NCI-H1417 (cell line): Measurements from ENCODE around the gene TMED1.
"Not testable (repeated sequence)": the region's sequence is repeated elsewhere in the genome, so short reads cannot be mapped to it uniquely, and the experiment has no call there.

Experiments
- DNase-seq, 3 experiments: peaks; one replicate each; lab custom pipeline; 2025; lab: John Stamatoyannopoulos, UW

Gene TMED1

DNA sequence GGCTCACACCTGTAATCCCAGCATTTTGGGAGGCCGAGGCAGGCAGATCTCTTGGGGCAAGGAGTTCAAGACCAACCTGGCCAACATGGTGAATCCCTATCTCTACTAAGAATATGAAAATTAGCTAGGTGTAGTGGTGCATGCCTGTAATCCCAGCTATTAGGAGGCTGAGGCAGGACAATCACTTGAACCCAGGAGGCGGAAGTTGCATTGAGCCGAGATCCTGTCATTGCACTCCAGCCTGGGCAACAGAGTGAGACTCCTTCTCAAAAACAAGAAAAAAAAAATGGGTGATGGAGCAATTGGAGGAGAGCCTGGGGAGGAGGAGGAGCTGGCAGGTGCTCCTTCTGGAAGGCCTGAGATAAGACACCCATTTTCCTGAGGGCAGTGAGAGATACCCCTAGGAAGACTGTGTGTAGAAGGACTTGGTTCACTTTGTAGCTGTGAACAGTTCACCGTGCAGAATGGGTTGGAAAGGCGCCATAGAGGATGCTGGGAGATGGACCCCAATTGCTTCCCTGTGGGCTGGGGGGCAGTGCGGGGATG lies 26.6 kb upstream of the TMED1 start:
- DNase-seq, result no peak

DNA sequence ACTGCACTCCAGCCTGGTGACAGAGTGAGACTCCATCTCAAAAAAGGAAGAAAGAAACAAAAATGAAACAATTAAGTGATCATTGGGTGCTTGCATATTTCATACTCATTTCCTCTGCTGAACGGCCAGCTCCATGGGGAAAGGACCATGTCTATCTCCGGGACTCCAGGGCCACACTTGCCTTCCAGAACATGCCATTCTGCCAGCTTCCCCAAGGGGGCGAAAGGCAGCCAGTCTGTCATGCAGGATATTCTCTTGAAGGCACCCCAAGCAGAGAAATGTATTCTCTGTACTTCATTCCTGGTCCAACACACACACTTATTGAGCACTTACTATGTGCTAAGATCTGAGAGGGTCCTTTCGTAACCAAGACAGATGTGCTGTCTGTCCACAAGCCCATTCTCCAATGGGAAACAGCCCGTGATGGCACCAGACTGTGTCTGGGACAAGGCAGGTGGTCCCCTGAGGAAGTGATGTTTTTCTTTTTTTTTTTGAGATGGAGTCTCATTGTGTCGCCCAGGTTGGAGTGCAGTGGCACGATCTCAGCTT lies 25.2 kb upstream of the TMED1 start:
- no peak for DNase-seq

DNA sequence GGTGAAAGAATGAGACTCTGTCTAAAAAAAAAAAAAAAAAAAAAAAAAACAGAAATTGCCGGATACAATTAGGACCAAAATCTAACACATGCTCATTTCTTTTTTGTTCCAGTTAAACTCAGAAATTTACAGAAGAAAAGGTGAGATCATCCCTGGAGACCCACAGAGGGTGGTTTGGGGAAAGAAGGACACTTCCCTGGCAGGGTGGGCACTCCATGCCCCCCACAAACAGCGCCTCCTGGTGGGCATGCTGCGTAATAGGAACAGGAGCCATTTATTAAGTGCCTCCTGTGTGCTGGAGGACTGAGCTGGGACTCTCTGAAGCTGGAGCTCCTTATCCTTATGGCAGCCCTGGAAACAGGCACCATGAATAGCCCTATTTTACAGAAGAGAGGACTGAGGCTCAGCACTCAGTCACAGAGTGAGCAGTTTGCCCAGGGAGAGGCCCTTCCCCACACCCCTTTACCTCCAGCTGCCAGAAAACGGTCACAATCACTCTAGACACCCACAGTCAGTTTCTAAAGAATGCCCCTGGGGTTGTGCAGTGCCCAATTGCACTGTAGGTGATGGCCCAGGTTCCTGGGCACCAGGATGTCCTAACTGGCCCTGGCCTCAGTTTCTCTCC lies 22.3 kb upstream of the TMED1 start:
- DNase-seq, result peak in 1 of 3 experiments; percentile 10

DNA sequence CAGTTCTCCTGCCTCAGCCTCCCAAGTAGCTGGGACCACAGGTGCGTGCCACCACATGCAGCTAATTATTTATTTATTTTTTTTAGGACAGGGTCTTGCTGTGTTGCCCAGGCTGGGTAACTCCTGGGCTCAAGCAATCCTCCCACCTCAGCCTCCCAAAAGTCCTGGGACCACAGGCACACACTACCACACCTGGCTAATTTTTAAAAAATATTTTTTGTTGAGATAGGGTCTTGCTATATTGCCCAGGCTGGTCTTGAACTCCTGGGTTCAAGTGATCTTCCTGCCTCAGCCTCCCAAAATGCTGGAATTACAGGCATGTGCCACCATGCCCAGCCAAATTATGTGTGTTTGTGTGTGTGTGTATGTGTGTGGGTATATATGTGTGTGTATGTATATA lies 20.9 kb upstream of the TMED1 start:
- not testable (repeated sequence) for DNase-seq

DNA sequence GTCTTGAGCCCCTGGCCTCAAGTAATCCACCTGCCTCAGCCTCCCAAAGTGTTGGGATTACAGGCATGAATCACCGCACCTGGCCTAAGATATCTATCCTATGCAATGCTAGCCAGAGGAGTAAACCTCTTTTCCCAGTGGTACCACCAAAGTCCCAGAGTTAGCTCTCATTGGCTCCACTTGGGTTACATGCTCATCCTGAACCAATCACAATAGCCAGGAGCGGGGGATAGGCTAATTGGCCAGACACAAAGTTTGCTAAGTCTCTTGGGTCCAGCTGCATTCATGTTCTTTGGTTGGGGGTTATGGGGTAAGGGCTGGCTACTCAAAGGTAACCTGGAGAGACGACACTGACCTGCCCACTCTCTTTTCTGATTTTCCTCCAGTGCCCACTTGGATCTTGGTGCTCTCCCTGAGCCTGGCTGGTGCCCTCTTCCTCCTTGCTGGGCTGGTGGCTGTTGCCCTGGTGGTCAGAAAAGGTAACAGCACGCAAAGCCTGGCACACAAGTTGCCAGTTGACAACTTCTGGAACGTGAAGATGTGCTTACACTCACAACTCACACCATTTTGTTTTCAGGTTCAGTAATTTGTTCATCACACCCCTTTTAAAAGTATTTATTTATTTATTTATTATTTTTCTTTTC lies 20.0 kb upstream of the TMED1 start:
- DNase-seq, result peak in 1 of 3 experiments; percentile 30

DNA sequence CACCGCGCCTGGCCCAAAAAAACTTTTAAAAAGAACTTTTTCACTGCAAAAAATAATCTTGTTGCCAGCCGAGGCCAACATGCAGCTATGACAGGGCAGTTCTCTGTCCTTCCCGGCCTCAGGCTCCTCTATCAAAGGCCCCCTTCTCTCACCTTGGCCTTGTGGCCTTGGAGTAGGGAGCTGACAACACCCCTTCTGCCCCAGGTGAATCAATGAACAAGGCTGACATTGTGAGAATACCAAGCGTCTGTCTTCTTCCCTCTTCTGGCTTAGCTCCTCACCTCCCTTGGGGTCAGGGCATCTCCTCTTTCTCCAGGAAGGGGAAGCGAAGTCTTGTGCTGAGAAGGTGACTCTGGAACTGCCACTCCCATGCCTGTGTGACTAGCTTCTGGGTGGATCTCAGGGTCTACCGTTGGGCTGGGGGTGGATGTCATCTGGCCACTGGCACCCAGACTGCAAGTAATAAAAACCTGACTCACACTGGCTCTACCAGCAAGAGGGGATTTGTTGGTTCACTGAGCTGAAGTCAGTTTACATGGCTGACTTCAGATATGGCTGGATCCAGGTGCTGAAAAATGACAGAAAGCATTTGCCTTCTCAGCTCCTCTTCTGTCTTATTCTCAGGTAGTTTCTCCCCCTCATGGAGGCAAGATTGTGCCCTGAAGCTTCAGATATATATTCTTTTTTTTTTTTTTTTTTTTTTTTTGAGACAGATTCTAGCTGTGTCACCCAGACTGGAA lies 18.5 kb upstream of the TMED1 start:
- no peak for DNase-seq

DNA sequence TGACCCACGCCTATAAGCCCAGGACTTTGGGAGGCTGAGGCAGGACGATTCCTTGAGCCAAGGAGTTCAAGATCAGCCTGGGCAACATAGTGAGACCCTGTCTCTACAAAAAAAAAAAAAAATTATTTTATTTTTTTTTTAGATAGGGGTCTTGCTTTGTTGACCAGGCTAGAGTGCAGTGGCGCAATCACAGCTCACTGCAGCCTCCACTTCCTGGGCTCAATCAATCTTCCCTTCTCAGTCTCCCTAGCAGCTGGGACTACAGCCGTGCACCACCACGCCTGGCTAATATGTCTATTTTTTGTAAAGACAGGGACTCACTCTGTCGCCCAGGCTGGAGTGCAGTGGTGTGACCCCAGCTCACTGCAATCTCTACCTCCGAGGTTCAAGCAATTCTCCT lies 16.9 kb upstream of the TMED1 start:
- no peak for DNase-seq

- DNase-seq, result no peak
Measured at GRCh38 chr19:10852098-10852800, 16.2 kb upstream of the TMED1 start.

DNA sequence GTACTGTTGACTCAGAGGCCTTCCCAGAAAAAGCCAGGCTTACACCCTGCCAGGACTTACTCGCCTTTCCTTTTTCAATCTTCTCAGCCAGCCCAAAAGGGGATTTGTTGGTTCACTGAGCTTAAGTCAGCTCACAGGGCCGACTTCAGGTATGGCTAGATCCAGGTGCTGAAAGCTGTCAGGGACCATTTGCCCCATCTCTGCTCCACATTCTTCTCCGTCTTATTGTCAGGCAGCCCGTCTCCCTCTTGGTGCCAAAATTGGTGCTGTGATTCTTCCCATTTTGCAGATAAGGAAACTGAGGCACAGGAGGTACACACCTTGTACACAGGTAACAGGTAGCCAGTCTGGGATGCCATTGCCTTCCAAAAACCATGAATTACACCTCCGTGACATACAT lies 14.6 kb upstream of the TMED1 start:
- DNase-seq, result no peak

- DNase-seq, result no peak
Measured at GRCh38 chr19:10848230-10848856, 12.3 kb upstream of the TMED1 start, which contains the start of gene C19orf38. Gene C19orf38, plus strand, starts transcription at chr19:10848415. Its CDS starts 94 bp downstream, at chr19:10848509.

DNA sequence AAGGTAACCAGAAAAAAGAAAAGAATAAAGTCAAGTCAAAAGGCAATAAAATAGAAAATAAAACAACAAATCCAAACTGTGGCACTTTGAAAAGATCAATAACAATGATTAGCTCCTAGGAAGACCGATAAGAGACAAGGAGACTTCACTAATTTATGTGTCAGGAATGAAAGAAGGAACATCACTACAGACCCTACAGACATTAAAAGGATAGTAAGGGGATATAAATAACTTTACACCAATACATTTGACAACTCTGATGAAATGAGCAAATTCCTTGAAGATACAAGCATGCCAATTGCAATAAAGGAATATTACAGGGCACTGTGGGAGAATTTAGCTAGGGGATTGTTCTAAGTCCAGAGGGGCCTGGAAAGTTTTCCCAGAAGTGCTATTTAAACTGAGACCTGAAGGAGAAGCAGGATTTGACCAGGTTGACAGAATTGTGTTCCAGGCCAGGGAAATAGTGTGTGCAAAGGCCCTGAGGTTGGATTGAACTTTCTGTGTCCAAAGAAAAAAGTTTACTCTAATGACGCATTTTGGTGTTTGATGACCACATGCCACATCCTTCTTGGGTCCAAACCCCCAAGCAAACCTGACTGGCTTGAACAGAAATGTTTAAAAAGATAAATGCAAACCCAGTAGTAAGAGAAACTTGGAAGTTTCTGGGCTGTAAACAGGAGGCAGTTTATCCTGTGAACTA lies 10.6 kb upstream of the TMED1 start:
- DNase-seq, result no peak

- DNase-seq, result no peak
Measured at GRCh38 chr19:10842788-10843187, 6.8 kb upstream of the TMED1 start.

GRCh38 chr19:10839114-10840050 lies 3.4 kb upstream of the TMED1 start:
- DNase-seq, result no peak

DNA sequence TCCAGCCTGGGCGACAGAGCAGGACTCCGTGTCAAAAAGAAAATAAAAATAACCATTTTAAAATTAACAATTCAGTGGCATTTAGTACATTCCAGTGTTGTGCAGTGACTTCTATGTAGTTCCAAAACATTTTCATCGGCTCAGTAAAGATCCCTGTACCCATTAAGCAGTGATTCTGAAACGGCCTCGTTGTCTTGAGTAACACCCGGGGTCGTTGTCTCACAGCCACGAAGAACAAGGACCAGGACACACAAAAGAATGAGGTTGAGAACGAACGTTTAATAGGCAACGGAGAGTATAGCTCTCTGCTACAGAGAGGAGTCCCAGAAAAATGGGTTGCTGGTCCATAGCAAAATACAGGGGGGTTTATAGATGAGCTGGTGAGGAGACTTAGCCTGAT lies 2.4 kb upstream of the TMED1 start:
- no peak for DNase-seq

- not testable (repeated sequence) for DNase-seq
Measured at GRCh38 chr19:10837649-10838048, 1.6 kb upstream of the TMED1 start.

- DNase-seq, result peak in 1 of 3 experiments; percentile 86
Measured at GRCh38 chr19:10836479-10837330, 693 bp upstream of the TMED1 start.

GRCh38 chr19:10835089-10835753 lies 791 bp downstream of the TMED1 start:
- no peak for DNase-seq

- DNase-seq, result no peak
Measured at GRCh38 chr19:10832939-10833296, 3.1 kb downstream of the TMED1 start.
